Measurements from ENCODE around the gene APBB2.

GRCh38 chr4:41069838-41070237 lies 144.5 kb downstream of the APBB2 start:
- TF ChIP-seq, protein P1, sequence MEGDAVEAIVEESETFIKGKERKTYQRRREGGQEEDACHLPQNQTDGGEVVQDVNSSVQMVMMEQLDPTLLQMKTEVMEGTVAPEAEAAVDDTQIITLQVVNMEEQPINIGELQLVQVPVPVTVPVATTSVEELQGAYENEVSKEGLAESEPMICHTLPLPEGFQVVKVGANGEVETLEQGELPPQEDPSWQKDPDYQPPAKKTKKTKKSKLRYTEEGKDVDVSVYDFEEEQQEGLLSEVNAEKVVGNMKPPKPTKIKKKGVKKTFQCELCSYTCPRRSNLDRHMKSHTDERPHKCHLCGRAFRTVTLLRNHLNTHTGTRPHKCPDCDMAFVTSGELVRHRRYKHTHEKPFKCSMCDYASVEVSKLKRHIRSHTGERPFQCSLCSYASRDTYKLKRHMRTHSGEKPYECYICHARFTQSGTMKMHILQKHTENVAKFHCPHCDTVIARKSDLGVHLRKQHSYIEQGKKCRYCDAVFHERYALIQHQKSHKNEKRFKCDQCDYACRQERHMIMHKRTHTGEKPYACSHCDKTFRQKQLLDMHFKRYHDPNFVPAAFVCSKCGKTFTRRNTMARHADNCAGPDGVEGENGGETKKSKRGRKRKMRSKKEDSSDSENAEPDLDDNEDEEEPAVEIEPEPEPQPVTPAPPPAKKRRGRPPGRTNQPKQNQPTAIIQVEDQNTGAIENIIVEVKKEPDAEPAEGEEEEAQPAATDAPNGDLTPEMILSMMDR (IDR thresholded peaks at IDR 0.05; ENCODE audit: low read depth, low read length, poor library complexity, severe bottlenecking), result no peak
- TF ChIP-seq EZH2phosphoT487 (IDR thresholded peaks at IDR 0.05; ENCODE audit: borderline replicate concordance, low read length), result no peak

Measured in DOHH2 (cell line).